Testis (tissue), 2 donors: ENCODE data around the gene OR11H6.
"Not testable (repeated sequence)": the region's sequence is repeated elsewhere in the genome, so short reads cannot be mapped to it uniquely, and the experiment has no call there.

Source experiments
- CTCF ChIP-seq, 3 experiments: fragments of 450-650 bp in 2 of 3; fragments of 200-600 bp in 1 of 3; sonication (generic) in 1 of 3; IDR thresholded peaks; one replicate each; pipeline ENCODE4 v1.5.1; 2016 to 2019; ENCODE audit warnings: antibody characterized with exemption in 3 of 3, mild to moderate bottlenecking in 2 of 3, moderate library complexity in 1 of 3
- POLR2A ChIP-seq: fragments of 450-650 bp; IDR thresholded peaks from one replicate; pipeline ENCODE4 v1.6.1; 2017; ENCODE audit warnings: antibody characterized with exemption, mild to moderate bottlenecking, moderate library complexity

GRCh38 chr14:20195170-20195569 lies 28.3 kb upstream of the OR11H6 start:
- not testable (repeated sequence) for TF ChIP-seq CTCF (IDR thresholded peaks at IDR 0.05); POLR2A
